Left renal pelvis (tissue), 4 donors: Measurements from ENCODE around the gene GANAB. TPM values are rescaled to one million over a fixed set of nuclear protein-coding genes. Genes with fewer than 3 reads are reported as not detected.

Experiments
- DNase-seq, 4 donors: peaks; one replicate each; pipeline ENCODE4 v3.0.0-alpha.2; 2013; ENCODE audit warnings: low read depth in 4 of 4, low spot score in 3 of 4
- polyA plus RNA-seq, 4 donors: library from polyadenylated mRNA; unstranded; fragments of 120-200 nt; gene quantifications; one replicate each; pipeline ENCODE4 v1.2.1, GENCODE V29; 2013; ENCODE audit not compliant: insufficient read length in 4 of 4

The GANAB gene
- polyA plus RNA-seq, 4 donors: 363 to 404 (median 379) TPM

DNA sequence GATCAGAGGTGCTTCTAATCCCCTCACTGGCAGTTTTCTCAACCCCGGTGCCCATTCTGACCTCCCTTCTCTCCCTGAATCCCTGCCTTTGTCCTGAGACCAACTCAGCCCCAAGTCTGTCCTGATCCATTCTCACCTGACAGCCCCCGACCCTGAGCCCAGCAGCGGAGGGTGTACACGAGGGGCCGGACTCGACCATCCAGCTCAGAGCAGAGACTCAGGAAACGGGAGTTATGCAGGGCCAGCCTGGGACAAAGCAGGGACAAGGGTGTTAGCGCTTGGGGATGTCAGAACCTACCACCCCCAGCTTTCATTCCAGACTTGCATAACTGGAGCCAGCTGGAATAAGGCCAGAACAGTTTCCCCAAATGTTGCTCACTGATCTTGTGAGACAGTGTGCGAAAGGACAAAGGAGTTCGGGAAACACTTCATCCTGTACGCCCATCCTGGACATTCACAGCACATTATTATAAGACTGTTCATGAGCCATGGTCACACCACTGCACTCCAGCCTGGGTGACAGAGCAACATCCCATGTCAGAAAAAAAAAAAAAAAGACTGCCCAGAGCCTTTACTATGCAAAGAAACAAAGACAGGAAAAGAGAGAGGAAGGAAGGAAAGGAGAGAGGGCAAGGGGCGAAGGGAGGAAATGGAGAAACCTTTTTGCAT lies 69.2 kb downstream of the GANAB start:
- DNase-seq: no peak

DNA sequence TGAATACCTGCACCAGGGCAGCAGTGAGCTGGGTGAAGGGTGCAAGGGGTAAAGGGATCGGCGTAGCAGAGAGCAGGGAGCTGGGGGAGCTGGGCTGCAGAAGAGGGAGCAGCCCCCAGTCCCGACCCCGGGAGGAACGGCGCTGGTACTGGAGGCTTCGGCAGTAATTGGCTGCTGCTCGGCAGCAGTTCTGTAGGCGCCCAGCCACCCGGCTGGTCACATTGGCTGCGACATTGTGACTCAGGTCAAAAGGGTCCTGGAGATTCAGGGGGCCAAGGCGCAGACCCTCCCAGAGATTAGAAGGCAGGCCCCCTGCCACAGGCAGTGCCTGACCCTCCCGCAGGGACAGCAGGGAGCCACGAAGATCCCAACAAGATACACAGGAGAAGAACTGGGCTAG lies 70.6 kb downstream of the GANAB start:
- DNase-seq: no peak

DNA sequence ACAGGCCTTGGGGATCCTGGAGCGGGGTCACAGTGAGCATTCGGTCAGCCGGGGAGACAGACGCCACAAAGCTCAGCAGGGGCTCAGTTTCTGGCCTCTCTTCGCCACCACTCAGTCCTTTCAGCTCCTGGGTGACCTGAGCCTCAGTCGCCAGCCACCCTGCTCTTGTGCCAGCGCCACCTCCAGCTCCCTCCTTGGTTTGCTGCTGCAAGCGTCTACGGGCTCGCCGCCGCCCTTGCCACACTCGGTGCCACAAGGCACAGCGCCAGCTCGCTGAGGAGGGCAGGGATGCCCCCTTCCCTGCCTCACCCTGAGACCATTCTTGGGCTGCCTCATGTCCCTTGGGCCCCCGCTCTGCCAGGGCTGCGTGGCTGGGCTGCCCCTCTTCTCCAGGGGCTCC lies 71.3 kb downstream of the GANAB start:
- no peak for DNase-seq

Other genes with a start within 250 kb of the GANAB start
- gene SCGB1A1, start 227.6 kb downstream of the GANAB start, polyA plus RNA-seq: not detected
- 100 to 1,000 TPM; 189 to 439 (median 222) TPM for gene AHNAK, start 99.8 kb downstream of the GANAB start, polyA plus RNA-seq
- 1,000 to 10,000 TPM; 1,909 to 2,321 (median 2,191) TPM for gene EEF1G, start 72.7 kb downstream of the GANAB start, polyA plus RNA-seq
- gene TUT1, start 55.1 kb downstream of the GANAB start, polyA plus RNA-seq: 10 to 100 TPM; 18.7 to 25.0 (median 21.1) TPM
- 100 to 1,000 TPM in 1 of 4 donors, 10 to 100 TPM in 3; 83.7 to 106 (median 94.6) TPM for gene MTA2, start 44.7 kb downstream of the GANAB start, polyA plus RNA-seq
- gene EML3, start 33.8 kb downstream of the GANAB start, polyA plus RNA-seq: 10 to 100 TPM; 31.8 to 42.3 (median 38.6) TPM
- gene ROM1, start 33.4 kb downstream of the GANAB start, polyA plus RNA-seq: 1 to 10 TPM; 3.1 to 6.9 (median 3.6) TPM
- gene B3GAT3, start 24.6 kb downstream of the GANAB start, polyA plus RNA-seq: 10 to 100 TPM; 27.2 to 49.9 (median 29.8) TPM
- gene INTS5, start 6.7 kb upstream of the GANAB start, polyA plus RNA-seq: 10 to 100 TPM; 15.7 to 21.6 (median 18.1) TPM
- 10 to 100 TPM; 44.7 to 64.6 (median 53.5) TPM for gene C11orf98, start 18.6 kb upstream of the GANAB start, polyA plus RNA-seq
- 1 to 10 TPM; 4.4 to 6.6 (median 6.0) TPM for gene CSKMT, start 18.7 kb upstream of the GANAB start, polyA plus RNA-seq
- 10 to 100 TPM in 1 of 4 donors, 1 to 10 TPM in 3; 6.0 to 12.6 (median 7.6) TPM for gene UQCC3, start 25.1 kb upstream of the GANAB start, polyA plus RNA-seq
- 1 to 10 TPM; 5.6 to 8.5 (median 6.1) TPM for gene LBHD1, start 25.7 kb upstream of the GANAB start, polyA plus RNA-seq
- gene UBXN1, start 32.5 kb upstream of the GANAB start, polyA plus RNA-seq: 100 to 1,000 TPM; 109 to 166 (median 156) TPM
- gene LRRN4CL, start 42.9 kb upstream of the GANAB start, polyA plus RNA-seq: 1 to 10 TPM in 3 of 4 donors, under 1 TPM in 1; 0.92 to 9.5 (median 1.4) TPM
- gene BSCL2, start 60.8 kb upstream of the GANAB start, polyA plus RNA-seq: 10 to 100 TPM; 48.7 to 71.0 (median 56.2) TPM
- gene GNG3, start 61.1 kb upstream of the GANAB start, polyA plus RNA-seq: 1 to 10 TPM; 1.5 to 2.4 (median 1.9) TPM
- 10 to 100 TPM; 71.1 to 91.1 (median 84.8) TPM for gene HNRNPUL2, start 80.8 kb upstream of the GANAB start, polyA plus RNA-seq
- gene TTC9C, start 81.9 kb upstream of the GANAB start, polyA plus RNA-seq: 10 to 100 TPM; 38.8 to 46.5 (median 44.0) TPM
- gene ZBTB3, start 107.5 kb upstream of the GANAB start, polyA plus RNA-seq: 1 to 10 TPM; 3.9 to 8.9 (median 7.6) TPM
- gene POLR2G, start 115.0 kb upstream of the GANAB start, polyA plus RNA-seq: 100 to 1,000 TPM; 102 to 155 (median 145) TPM
- gene TAF6L, start 124.8 kb upstream of the GANAB start, polyA plus RNA-seq: 10 to 100 TPM; 19.8 to 43.2 (median 26.6) TPM
- gene TMEM179B, start 140.8 kb upstream of the GANAB start, polyA plus RNA-seq: 10 to 100 TPM; 38.8 to 68.4 (median 63.9) TPM
- 10 to 100 TPM; 19.4 to 31.0 (median 23.3) TPM for gene TMEM223, start 145.4 kb upstream of the GANAB start, polyA plus RNA-seq
- 100 to 1,000 TPM; 109 to 125 (median 121) TPM for gene NXF1, start 158.8 kb upstream of the GANAB start, polyA plus RNA-seq
- gene STX5, start 185.4 kb upstream of the GANAB start, polyA plus RNA-seq: 10 to 100 TPM; 53.3 to 57.3 (median 55.5) TPM
- gene TEX54, start 186.2 kb upstream of the GANAB start, polyA plus RNA-seq: under 1 TPM in 3 of 4 donors, not detected in 1; 0.32 to 0.63 (median 0.38) TPM
- 10 to 100 TPM; 30.2 to 50.4 (median 35.3) TPM for gene WDR74, start 193.0 kb upstream of the GANAB start, polyA plus RNA-seq
- 100 to 1,000 TPM in 3 of 4 donors, 10 to 100 TPM in 1; 81.0 to 207 (median 159) TPM for gene SLC3A2, start 234.3 kb upstream of the GANAB start, polyA plus RNA-seq